ENCODE measurements around the gene ENOX1.

The ENOX1 gene

DNA sequence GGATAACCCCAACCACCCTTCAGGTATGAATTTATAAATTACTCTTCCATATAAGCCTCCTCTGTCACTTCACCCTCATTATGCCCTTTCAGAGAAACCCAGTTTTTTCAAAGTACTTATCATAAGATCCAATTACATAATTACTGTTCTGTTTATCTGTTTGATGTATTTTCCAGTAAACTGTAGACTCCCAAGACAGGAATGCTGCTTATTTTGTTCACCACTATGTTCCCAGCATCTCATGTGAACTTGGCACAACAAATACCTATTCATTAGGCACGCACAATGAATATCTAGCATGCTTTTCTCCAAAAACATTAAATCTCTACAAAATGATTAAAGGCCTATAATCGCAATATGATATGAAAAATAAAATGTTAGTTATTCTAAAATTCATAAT is 13.2 kb downstream of the ENOX1 start:
- H3K27me3 ChIP-seq (ENCODE audit: control insufficient read depth in 1 of 2, insufficient read depth in 2 of 2, low read length in 2 of 2), result no peaks in the 10 kb centered on the region
- no peaks in the 10 kb centered on the region for H3K36me3 ChIP-seq (ENCODE audit: control insufficient read depth in 1 of 2, insufficient read depth in 2 of 2, low read length in 2 of 2)
- no peak overlapping the region for H3K9ac ChIP-seq (ENCODE audit: low read depth in 1 of 2, low read length in 2 of 2)
- no peak overlapping the region for H3K4me3 ChIP-seq (ENCODE audit: low read depth in 1 of 2, low read length in 2 of 2)
- H3K9me3 ChIP-seq (ENCODE audit: control insufficient read depth in 1 of 2, low read length in 2 of 2), result no peaks in the 10 kb centered on the region
- no peaks in the 10 kb centered on the region for H3K4me1 ChIP-seq (ENCODE audit: control insufficient read depth in 1 of 2, insufficient read depth in 2 of 2, low read length in 2 of 2)
- no peak overlapping the region for H3K27ac ChIP-seq (ENCODE audit: low read depth, low read length)

DNA sequence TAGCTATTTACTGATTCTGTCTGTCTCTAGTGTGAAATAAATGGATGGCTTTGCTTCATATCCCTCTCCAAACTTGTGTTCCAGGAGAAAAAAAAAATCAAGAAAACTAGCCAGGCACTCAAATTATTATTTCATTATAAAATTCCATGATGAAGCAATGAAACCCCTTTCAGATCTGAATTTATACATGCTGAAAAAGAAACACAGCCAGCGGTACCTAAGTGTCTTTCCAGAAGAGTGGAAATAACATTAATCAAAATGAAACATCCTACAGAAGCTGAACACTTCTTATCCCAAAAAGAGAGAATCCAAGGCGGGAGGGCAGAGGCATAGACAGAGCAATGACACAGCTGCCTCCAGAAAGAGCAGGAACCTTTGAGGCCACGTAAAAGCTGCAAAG is 15.9 kb downstream of the ENOX1 start:
- Histone ChIP-seq H3K9me3 (ENCODE audit: control insufficient read depth in 1 of 2, low read length in 2 of 2) (no peaks in the 10 kb centered on the region), H3K4me3 (ENCODE audit: low read depth in 1 of 2, low read length in 2 of 2) (no peak overlapping the region), H3K36me3 (ENCODE audit: control insufficient read depth in 1 of 2, insufficient read depth in 2 of 2, low read length in 2 of 2) (no peaks in the 10 kb centered on the region), H3K4me1 (ENCODE audit: control insufficient read depth in 1 of 2, insufficient read depth in 2 of 2, low read length in 2 of 2) (no peaks in the 10 kb centered on the region), H3K27ac (ENCODE audit: low read depth, low read length) (no peak overlapping the region), H3K9ac (ENCODE audit: low read depth in 1 of 2, low read length in 2 of 2) (no peak overlapping the region), H3K27me3 (ENCODE audit: control insufficient read depth in 1 of 2, insufficient read depth in 2 of 2, low read length in 2 of 2) (no peaks in the 10 kb centered on the region)

DNA sequence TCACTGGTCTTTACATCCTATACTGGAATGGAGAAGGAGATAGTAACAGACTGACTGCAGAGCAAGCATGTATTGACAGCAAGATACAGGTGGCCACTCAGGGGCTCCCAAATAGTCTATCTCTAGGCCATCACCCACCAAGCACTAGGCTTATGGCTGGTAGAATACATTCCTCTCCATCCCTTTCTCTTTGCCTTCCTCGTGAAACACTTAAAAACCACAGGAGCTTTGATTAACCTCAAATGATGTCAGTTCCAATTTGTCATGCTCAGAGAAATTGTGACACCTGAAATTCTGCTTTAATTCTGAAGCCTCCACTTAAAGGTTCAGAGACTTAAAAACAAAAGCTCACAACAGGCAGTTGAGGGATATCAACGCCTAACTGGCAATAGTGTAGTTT is 17.2 kb downstream of the ENOX1 start:
- H3K27me3 ChIP-seq (ENCODE audit: control insufficient read depth in 1 of 2, insufficient read depth in 2 of 2, low read length in 2 of 2), result no peaks in the 10 kb centered on the region
- H3K4me3 ChIP-seq (ENCODE audit: low read depth in 1 of 2, low read length in 2 of 2), result no peak overlapping the region
- H3K9ac ChIP-seq (ENCODE audit: low read depth in 1 of 2, low read length in 2 of 2), result no peak overlapping the region
- H3K36me3 ChIP-seq (ENCODE audit: control insufficient read depth in 1 of 2, insufficient read depth in 2 of 2, low read length in 2 of 2), result no peaks in the 10 kb centered on the region
- H3K27ac ChIP-seq (ENCODE audit: low read depth, low read length), result no peak overlapping the region
- no peaks in the 10 kb centered on the region for H3K4me1 ChIP-seq (ENCODE audit: control insufficient read depth in 1 of 2, insufficient read depth in 2 of 2, low read length in 2 of 2)
- H3K9me3 ChIP-seq (ENCODE audit: control insufficient read depth in 1 of 2, low read length in 2 of 2), result no peaks in the 10 kb centered on the region

DNA sequence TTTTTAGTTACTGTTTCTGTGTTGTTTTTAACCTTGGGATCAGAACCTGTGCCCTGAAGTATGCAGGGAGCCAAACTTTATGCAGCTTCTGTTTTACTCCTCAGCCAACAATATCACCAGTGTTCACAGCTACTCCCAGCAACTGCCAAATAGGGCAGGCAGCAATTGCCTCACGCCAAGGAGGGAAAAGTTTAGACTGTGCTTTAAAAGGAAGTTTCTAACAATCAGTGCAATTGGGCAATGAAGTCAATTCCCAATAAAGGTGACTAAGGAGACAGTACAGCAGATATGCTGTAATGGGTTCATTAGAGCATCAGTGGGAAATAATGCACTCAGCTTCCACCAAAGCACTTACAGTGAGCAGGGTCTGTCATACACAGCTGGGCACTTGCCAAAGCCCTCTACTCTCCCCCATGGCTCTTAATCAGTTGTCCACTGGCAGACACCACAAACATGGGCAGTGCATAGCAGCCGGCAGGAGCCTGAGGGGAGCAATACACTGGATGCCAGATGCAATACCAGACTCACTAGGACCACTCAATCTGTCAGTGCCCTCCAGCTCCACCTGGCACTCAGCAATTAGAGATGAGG is 19.3 kb downstream of the ENOX1 start:
- H3K9ac ChIP-seq (ENCODE audit: low read depth in 1 of 2, low read length in 2 of 2), result no peak overlapping the region
- H3K4me3 ChIP-seq (ENCODE audit: low read depth in 1 of 2, low read length in 2 of 2), result no peak overlapping the region
- H3K27me3 ChIP-seq (ENCODE audit: control insufficient read depth in 1 of 2, insufficient read depth in 2 of 2, low read length in 2 of 2), result no peaks in the 10 kb centered on the region
- H3K27ac ChIP-seq (ENCODE audit: low read depth, low read length), result no peak overlapping the region
- H3K4me1 ChIP-seq (ENCODE audit: control insufficient read depth in 1 of 2, insufficient read depth in 2 of 2, low read length in 2 of 2), result no peaks in the 10 kb centered on the region
- H3K9me3 ChIP-seq (ENCODE audit: control insufficient read depth in 1 of 2, low read length in 2 of 2), result no peaks in the 10 kb centered on the region
- no peaks in the 10 kb centered on the region for H3K36me3 ChIP-seq (ENCODE audit: control insufficient read depth in 1 of 2, insufficient read depth in 2 of 2, low read length in 2 of 2)

DNA sequence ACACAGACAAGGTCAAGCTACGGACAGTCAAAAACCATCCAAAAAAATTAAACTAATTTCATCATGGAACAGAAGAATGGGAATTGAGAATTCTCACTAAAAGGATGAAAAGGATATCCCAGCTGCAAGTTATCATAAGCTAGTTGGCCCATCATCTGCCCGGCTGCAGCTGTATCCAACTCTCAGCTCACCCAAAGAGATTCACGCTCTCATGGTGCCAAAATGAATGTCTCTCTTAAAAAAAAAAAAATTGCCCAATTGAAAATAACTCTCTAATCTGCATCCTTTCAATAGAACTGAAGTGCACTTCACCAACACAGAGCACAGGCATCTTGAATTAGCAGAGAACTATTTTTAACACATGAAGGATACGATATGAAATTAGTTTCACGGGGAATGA is 20.0 kb downstream of the ENOX1 start:
- Histone ChIP-seq H3K9me3 (ENCODE audit: control insufficient read depth in 1 of 2, low read length in 2 of 2) (no peaks in the 10 kb centered on the region), H3K4me3 (ENCODE audit: low read depth in 1 of 2, low read length in 2 of 2) (no peak overlapping the region), H3K9ac (ENCODE audit: low read depth in 1 of 2, low read length in 2 of 2) (no peak overlapping the region), H3K27me3 (ENCODE audit: control insufficient read depth in 1 of 2, insufficient read depth in 2 of 2, low read length in 2 of 2) (no peaks in the 10 kb centered on the region), H3K36me3 (ENCODE audit: control insufficient read depth in 1 of 2, insufficient read depth in 2 of 2, low read length in 2 of 2) (no peaks in the 10 kb centered on the region), H3K27ac (ENCODE audit: low read depth, low read length) (no peak overlapping the region), H3K4me1 (ENCODE audit: control insufficient read depth in 1 of 2, insufficient read depth in 2 of 2, low read length in 2 of 2) (no peaks in the 10 kb centered on the region)

DNA sequence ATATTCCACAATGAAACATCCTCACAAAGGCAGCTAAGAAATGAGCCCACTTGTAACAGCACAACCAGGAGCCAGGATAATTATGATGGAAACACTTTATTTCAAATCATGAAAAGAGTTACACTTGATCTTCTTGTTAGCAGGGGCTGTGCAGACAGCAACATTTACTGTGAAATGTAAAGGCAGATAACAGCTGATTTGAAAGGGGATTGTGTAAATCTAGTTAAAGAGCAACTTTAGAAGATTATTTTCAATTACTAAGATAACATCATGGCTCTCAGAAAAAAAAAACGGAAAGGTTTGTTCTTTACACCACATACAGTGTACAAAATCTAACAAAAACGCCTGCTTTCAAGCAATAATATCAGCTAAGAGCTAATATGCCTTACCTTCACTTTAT is 22.4 kb downstream of the ENOX1 start:
- no peak overlapping the region for H3K27ac ChIP-seq (ENCODE audit: low read depth, low read length)

DNA sequence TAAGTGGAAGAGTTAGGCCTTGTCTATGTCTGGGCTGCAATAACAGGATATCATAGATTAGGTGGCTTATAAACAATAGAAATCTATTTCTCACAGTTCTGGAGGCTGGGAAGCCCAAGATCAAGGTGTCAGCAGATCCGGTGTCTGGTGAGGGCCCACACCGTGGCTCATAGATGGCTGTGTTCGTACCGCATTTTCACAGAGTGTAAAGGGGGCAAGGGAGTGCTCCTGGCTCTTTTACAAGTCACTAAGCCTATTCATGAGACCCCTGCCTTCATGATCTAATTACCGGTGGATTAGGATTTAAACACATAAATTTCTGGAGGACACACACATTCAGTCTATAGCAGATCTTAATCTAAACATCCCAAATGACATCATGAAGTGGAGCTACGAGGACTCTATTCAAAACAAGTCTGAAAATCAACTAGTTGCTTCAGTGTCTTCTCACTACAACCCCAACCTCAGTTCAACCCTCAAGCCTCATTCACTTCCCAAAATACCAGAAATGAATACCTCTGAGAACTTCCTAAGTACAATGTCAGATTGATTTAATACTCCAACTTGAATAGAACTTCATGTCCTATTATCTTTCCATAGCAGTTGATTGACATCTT is 23.5 kb downstream of the ENOX1 start:
- Histone ChIP-seq H3K36me3 (ENCODE audit: control insufficient read depth in 1 of 2, insufficient read depth in 2 of 2, low read length in 2 of 2) (no peaks in the 10 kb centered on the region), H3K4me3 (ENCODE audit: low read depth in 1 of 2, low read length in 2 of 2) (no peak overlapping the region), H3K9me3 (ENCODE audit: control insufficient read depth in 1 of 2, low read length in 2 of 2) (no peaks in the 10 kb centered on the region), H3K9ac (ENCODE audit: low read depth in 1 of 2, low read length in 2 of 2) (no peak overlapping the region), H3K27ac (ENCODE audit: low read depth, low read length) (no peak overlapping the region), H3K27me3 (ENCODE audit: control insufficient read depth in 1 of 2, insufficient read depth in 2 of 2, low read length in 2 of 2) (no peaks in the 10 kb centered on the region), H3K4me1 (ENCODE audit: control insufficient read depth in 1 of 2, insufficient read depth in 2 of 2, low read length in 2 of 2) (no peaks in the 10 kb centered on the region)

More for the DNA sequence above, 22.4 kb downstream of the ENOX1 start:
- no peaks in the 10 kb centered on the region for H3K4me1 ChIP-seq (ENCODE audit: control insufficient read depth in 1 of 2, insufficient read depth in 2 of 2, low read length in 2 of 2)
- H3K36me3 ChIP-seq (ENCODE audit: control insufficient read depth in 1 of 2, insufficient read depth in 2 of 2, low read length in 2 of 2), result no peaks in the 10 kb centered on the region
- H3K9ac ChIP-seq (ENCODE audit: low read depth in 1 of 2, low read length in 2 of 2), result no peak overlapping the region
- H3K4me3 ChIP-seq (ENCODE audit: low read depth in 1 of 2, low read length in 2 of 2), result no peak overlapping the region
- no peaks in the 10 kb centered on the region for H3K9me3 ChIP-seq (ENCODE audit: control insufficient read depth in 1 of 2, low read length in 2 of 2)
- no peaks in the 10 kb centered on the region for H3K27me3 ChIP-seq (ENCODE audit: control insufficient read depth in 1 of 2, insufficient read depth in 2 of 2, low read length in 2 of 2)

DNA sequence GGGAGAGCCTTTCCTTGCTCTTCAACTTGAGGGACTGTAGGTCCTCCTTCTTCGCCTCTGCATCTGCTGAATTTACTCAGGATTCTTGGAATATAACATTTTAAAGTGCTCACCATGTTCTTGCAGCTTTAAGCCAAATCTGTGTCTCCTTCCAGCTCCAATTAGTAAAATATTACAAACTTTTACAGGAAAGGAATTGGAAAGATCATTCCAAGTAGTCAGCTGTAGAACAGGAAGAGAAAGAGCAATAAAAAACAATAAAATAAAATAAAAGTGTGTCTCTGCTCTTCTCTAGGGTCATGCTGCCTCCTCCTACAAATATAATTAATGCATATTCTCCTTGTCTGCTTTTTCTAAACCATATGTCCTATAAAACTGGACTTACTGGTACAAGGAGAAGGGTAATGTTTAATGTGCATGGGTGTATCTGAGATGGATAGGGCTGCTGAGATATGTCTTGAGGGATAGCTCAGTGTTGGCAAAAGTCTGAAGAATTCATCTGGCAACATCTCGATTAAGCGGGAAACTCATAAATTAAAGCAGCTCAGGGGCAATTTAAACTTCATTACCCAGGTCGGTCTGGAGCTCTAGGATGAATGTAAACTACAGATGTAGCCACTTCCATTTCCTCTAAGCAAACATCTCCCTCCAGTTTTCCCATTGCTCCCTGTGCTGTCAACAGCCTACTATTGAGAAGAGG is 25.0 kb downstream of the ENOX1 start:
- Histone ChIP-seq H3K9ac (ENCODE audit: low read depth in 1 of 2, low read length in 2 of 2) (no peak overlapping the region), H3K27ac (ENCODE audit: low read depth, low read length) (no peak overlapping the region), H3K4me1 (ENCODE audit: control insufficient read depth in 1 of 2, insufficient read depth in 2 of 2, low read length in 2 of 2) (no peaks in the 10 kb centered on the region), H3K36me3 (ENCODE audit: control insufficient read depth in 1 of 2, insufficient read depth in 2 of 2, low read length in 2 of 2) (no peaks in the 10 kb centered on the region), H3K27me3 (ENCODE audit: control insufficient read depth in 1 of 2, insufficient read depth in 2 of 2, low read length in 2 of 2) (no peaks in the 10 kb centered on the region), H3K9me3 (ENCODE audit: control insufficient read depth in 1 of 2, low read length in 2 of 2) (no peaks in the 10 kb centered on the region), H3K4me3 (ENCODE audit: low read depth in 1 of 2, low read length in 2 of 2) (no peak overlapping the region)

DNA sequence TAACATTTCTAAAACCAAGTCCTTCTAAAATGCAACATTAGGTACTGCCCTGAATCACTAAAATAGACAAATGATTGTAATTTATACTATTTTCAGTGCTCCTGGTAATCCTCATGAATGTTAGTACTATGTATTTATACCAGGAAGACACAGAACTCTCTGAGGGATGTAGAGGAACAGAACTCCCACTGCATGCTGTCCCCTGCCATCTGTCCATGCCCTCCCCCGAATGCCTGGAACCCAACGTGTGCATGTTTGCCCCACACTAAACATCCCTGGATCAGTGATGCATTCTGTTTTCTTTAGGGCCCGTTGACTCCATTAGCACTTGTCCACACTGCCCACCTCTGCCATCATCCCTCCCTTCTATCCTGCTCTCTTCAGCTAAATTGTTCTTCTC is 26.5 kb downstream of the ENOX1 start:
- Histone ChIP-seq H3K27ac (ENCODE audit: low read depth, low read length) (no peak overlapping the region), H3K9ac (ENCODE audit: low read depth in 1 of 2, low read length in 2 of 2) (no peak overlapping the region), H3K4me1 (ENCODE audit: control insufficient read depth in 1 of 2, insufficient read depth in 2 of 2, low read length in 2 of 2) (no peaks in the 10 kb centered on the region), H3K27me3 (ENCODE audit: control insufficient read depth in 1 of 2, insufficient read depth in 2 of 2, low read length in 2 of 2) (no peaks in the 10 kb centered on the region), H3K9me3 (ENCODE audit: control insufficient read depth in 1 of 2, low read length in 2 of 2) (no peaks in the 10 kb centered on the region), H3K36me3 (ENCODE audit: control insufficient read depth in 1 of 2, insufficient read depth in 2 of 2, low read length in 2 of 2) (no peaks in the 10 kb centered on the region), H3K4me3 (ENCODE audit: low read depth in 1 of 2, low read length in 2 of 2) (no peak overlapping the region)

DNA sequence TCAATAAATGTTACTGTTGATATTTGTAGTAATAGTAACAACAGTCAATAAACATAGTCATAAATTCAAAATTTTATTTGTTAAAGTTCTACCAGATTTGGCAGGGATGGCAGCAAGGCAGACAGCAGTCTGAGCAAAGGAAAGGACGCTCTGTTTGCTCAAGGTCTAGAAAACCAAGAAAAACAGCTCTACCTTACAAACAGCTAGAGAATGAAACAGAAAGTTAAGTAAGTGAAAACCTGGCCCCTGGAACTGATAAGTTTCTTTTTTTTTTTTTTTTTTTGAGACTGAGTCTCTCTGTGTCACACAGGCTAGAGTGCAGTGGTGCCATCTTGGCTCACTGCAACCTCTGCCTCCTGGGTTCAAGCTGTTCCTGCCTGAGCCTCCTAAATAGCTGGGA is 27.9 kb downstream of the ENOX1 start:
- Histone ChIP-seq H3K36me3 (ENCODE audit: control insufficient read depth in 1 of 2, insufficient read depth in 2 of 2, low read length in 2 of 2) (no peaks in the 10 kb centered on the region), H3K27ac (ENCODE audit: low read depth, low read length) (no peak overlapping the region), H3K9me3 (ENCODE audit: control insufficient read depth in 1 of 2, low read length in 2 of 2) (no peaks in the 10 kb centered on the region), H3K4me1 (ENCODE audit: control insufficient read depth in 1 of 2, insufficient read depth in 2 of 2, low read length in 2 of 2) (no peaks in the 10 kb centered on the region), H3K4me3 (ENCODE audit: low read depth in 1 of 2, low read length in 2 of 2) (no peak overlapping the region), H3K27me3 (ENCODE audit: control insufficient read depth in 1 of 2, insufficient read depth in 2 of 2, low read length in 2 of 2) (no peaks in the 10 kb centered on the region), H3K9ac (ENCODE audit: low read depth in 1 of 2, low read length in 2 of 2) (no peak overlapping the region)

All from duodenal mucosa (tissue), 2 donors.